SK-N-SH treated with all-trans-retinoic acid at 6 μM for 48 hours (cell line): Measurements from ENCODE around the gene MADD.

Experiments used
- CSDC2 ChIP-seq: fragments of 250-450 bp; sonication (Bioruptor Pico); IDR thresholded peaks from 2 replicates; pipeline ENCODE4 v1.5.0; 2020; ENCODE audit warnings: mild to moderate bottlenecking, moderate library complexity
- ISL1 ChIP-seq: fragments of 250-450 bp; sonication (Bioruptor Pico); IDR thresholded peaks from 2 replicates; pipeline ENCODE4 v2.1.2; 2022; ENCODE audit warnings: mild to moderate bottlenecking, moderate library complexity
- TSHZ2 ChIP-seq: fragments of 250-450 bp; sonication (Bioruptor Pico); IDR thresholded peaks from 2 replicates; pipeline ENCODE4 v1.5.0; 2020; ENCODE audit warnings: mild to moderate bottlenecking, moderate library complexity
- ZC3H10 ChIP-seq: fragments of 250-450 bp; sonication (Bioruptor Pico); IDR thresholded peaks from 2 replicates; pipeline ENCODE4 v1.5.1; 2021; ENCODE audit warnings: mild to moderate bottlenecking, moderate library complexity
- ZFP30 ChIP-seq: fragments of 450-650 bp; formaldehyde crosslinking; IDR thresholded peaks from 2 replicates; pipeline ENCODE4 v1.5.0; 2022; ENCODE audit warnings: mild to moderate bottlenecking, moderate library complexity

GRCh38 chr11:47264119-47264518 lies 5.8 kb upstream of the MADD start:
- no peak for TF ChIP-seq ZC3H10 (CRISPR knock-in tag)
- no peak for TF ChIP-seq ISL1 (CRISPR knock-in tag)
- no peak for TF ChIP-seq ZFP30 (CRISPR knock-in tag)
- no peak for TF ChIP-seq CSDC2 (CRISPR knock-in tag)
- no peak for TF ChIP-seq TSHZ2
